GM23248 (cell line): ENCODE data around the gene GALNT2. TPM values are rescaled to one million over a fixed set of nuclear protein-coding genes. Genes with fewer than 3 reads are reported as not detected.

ENCODE experiments used
- DNase-seq: peaks from one replicate; pipeline ENCODE4 v3.0.0-alpha.2; 2015
- H2AFZ ChIP-seq: fragments of 200-600 bp; sonication (generic); 2 replicates; pipeline ENCODE4 v1.6.1; 2016; ENCODE audit warnings: antibody characterized with exemption
- H3F3A ChIP-seq: fragments of 200-600 bp; sonication (generic); 2 replicates; pipeline ENCODE4 v1.6.1; 2016; ENCODE audit warnings: mild to moderate bottlenecking, antibody characterized with exemption, mixed run types; ENCODE audit not compliant: insufficient read depth
- H3K27ac ChIP-seq: fragments of 200-600 bp; sonication (generic); 2 replicates; pipeline ENCODE4 v1.5.1; 2016; ENCODE audit warnings: mild to moderate bottlenecking
- H3K27me3 ChIP-seq: fragments of 200-600 bp; sonication (generic); replicated peaks from 2 replicates; pipeline ENCODE4 v1.6.1; 2016; ENCODE audit warnings: mild to moderate bottlenecking; ENCODE audit not compliant: insufficient read depth
- H3K36me3 ChIP-seq: fragments of 200-600 bp; sonication (generic); 2 replicates; pipeline ENCODE4 v1.6.1; 2016; ENCODE audit warnings: low read depth, mild to moderate bottlenecking
- H3K4me1 ChIP-seq: fragments of 200-600 bp; sonication (generic); 2 replicates; pipeline ENCODE4 v1.6.1; 2016; ENCODE audit warnings: mild to moderate bottlenecking; ENCODE audit not compliant: insufficient read depth
- H3K4me2 ChIP-seq: fragments of 200-600 bp; sonication (generic); one replicate; pipeline ENCODE4 v1.6.1; 2016; ENCODE audit warnings: mild to moderate bottlenecking; ENCODE audit not compliant: unreplicated experiment
- H3K4me3 ChIP-seq: fragments of 200-600 bp; sonication (generic); 2 replicates; pipeline ENCODE4 v1.5.1; 2016; ENCODE audit warnings: mild to moderate bottlenecking
- H3K79me2 ChIP-seq: fragments of 200-600 bp; sonication (generic); 2 replicates; pipeline ENCODE4 v1.6.1; 2016; ENCODE audit warnings: mild to moderate bottlenecking; ENCODE audit not compliant: insufficient read depth
- H3K9ac ChIP-seq: fragments of 200-600 bp; sonication (generic); 2 replicates; pipeline ENCODE4 v1.6.1; 2016; ENCODE audit warnings: mild to moderate bottlenecking
- H3K9me2 ChIP-seq: fragments of 200-600 bp; sonication (generic); 2 replicates; pipeline ENCODE4 v1.6.1; 2016; ENCODE audit warnings: mixed run types, mild to moderate bottlenecking, moderate library complexity; ENCODE audit not compliant: insufficient read depth
- H3K9me3 ChIP-seq: fragments of 200-600 bp; sonication (generic); one replicate; pipeline ENCODE4 v1.6.1; 2017; ENCODE audit warnings: low read depth
- H4K20me1 ChIP-seq: fragments of 200-600 bp; sonication (generic); 2 replicates; pipeline ENCODE4 v1.6.0; 2016; ENCODE audit not compliant: insufficient read depth
- EZH2 ChIP-seq: fragments of 200-600 bp; sonication (generic); IDR thresholded peaks from 2 replicates; pipeline ENCODE4 v1.6.1; 2018; ENCODE audit warnings: antibody characterized with exemption, mild to moderate bottlenecking; ENCODE audit not compliant: insufficient read depth, poor library complexity, severe bottlenecking
- EZH2phosphoT487 ChIP-seq: fragments of 200-600 bp; sonication (generic); IDR thresholded peaks from 2 replicates; pipeline ENCODE4 v1.6.1; 2018; ENCODE audit warnings: antibody characterized with exemption, moderate library complexity, mild to moderate bottlenecking, low read depth; ENCODE audit not compliant: insufficient read depth
- whole genome bisulfite sequencing, 2 experiments: methylation state at CpG; one replicate each; pipeline ENCODE4 v1.1.6; 2015 to 2017; ENCODE audit warnings: low lambda C conversion rate in 2 of 2, low coverage in 1 of 2; ENCODE audit errors: missing lambda C conversion rate in 2 of 2; 5-methylcytosine and 5-hydroxymethylcytosine counted together
- in situ Hi-C: fragments of 300-500 bp; cut with MboI; formaldehyde crosslinking; loops from 2 replicates; pipeline ENCODE4 v1.15.0; 2020
- polyA plus RNA-seq: library from polyadenylated mRNA; unstranded; fragments of >200 nt; fragmentation: Nextera tagmentation; extraction: Ambion mirVana; gene quantifications from 2 replicates; pipeline ENCODE4 v1.2.1, GENCODE V29; 2016
- total RNA-seq: library from RNA; depleted of rRNA; stranded (reverse); fragments of >200 nt; shearing (Covaris generic); gene quantifications from 2 replicates; pipeline ENCODE4 v1.2.3, GENCODE V29; 2014

Gene GALNT2
- total and polyA plus RNA-seq, 2 experiments from 2014 or later = 111 to 124 TPM

DNA sequence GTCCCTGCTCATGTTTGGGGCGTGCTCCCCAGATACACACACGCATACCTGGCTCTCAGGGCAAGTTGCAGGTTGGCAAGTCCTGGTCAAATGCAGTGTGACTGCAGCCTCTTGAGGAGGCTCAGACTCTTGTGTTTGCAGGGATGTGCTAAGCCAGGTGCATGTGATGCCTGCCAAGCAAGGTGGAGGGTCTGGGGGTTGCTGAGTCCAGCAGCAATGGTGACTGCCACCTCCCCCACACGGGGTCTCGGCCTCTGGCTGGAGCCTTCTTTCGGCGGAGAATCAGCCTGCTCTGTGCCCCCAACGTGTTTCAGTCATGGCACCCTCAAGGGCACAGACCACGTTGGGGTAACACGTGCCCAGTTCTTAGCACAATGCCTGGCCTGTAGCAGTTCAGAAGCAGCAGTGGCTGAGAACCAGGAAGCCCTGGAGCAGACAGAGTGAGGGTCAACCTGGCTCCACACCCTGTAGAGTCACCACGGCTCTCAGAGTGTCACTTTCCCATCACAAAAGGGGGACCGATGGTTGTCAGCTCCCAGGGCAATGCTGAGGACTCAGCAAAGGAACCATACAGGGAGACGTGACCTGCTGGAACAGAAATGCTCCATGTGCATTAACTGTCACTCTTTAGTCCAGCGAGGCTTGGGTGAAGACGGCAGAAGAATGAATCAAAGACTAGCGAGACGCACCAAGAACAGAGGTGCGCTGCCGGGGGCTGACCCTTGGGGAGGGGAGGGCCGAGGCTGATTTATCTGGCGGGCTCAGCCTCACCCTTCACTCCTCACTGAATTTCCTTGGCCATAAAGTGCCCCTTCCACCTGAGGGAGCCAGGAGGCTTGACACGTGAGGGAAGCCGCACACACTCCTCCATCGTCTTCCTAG lies 250.1 kb downstream of the GALNT2 start:
- Histone ChIP-seq H3K4me1 (no peaks in the 10 kb centered on the region), H4K20me1 (no peaks in the 10 kb centered on the region), H3K79me2 (no peaks in the 10 kb centered on the region), H3K9me3 (no peaks in the 10 kb centered on the region), H3K27me3 (peaks cover 4% of the 10 kb centered on the region), H3K27ac (no peak overlapping the region), H3K4me2 (no peak overlapping the region), H3K9me2 (no peaks in the 10 kb centered on the region), H3K36me3 (no peaks in the 10 kb centered on the region), H2AFZ (no peak overlapping the region), H3F3A (no peaks in the 10 kb centered on the region), H3K9ac (no peak overlapping the region), H3K4me3 (no peak overlapping the region)
- in situ Hi-C loops = loop anchor here (25.0 kb wide), 1 partner anchor 655 kb away; no protein-coding TSS in a partner anchor
- no peak for DNase-seq
- TF ChIP-seq EZH2 (no peak), EZH2phosphoT487 (no peak)
- WGBS, 2 experiments = 68 to 69% methylated on average over 23 of the region's 23 CpGs

DNA sequence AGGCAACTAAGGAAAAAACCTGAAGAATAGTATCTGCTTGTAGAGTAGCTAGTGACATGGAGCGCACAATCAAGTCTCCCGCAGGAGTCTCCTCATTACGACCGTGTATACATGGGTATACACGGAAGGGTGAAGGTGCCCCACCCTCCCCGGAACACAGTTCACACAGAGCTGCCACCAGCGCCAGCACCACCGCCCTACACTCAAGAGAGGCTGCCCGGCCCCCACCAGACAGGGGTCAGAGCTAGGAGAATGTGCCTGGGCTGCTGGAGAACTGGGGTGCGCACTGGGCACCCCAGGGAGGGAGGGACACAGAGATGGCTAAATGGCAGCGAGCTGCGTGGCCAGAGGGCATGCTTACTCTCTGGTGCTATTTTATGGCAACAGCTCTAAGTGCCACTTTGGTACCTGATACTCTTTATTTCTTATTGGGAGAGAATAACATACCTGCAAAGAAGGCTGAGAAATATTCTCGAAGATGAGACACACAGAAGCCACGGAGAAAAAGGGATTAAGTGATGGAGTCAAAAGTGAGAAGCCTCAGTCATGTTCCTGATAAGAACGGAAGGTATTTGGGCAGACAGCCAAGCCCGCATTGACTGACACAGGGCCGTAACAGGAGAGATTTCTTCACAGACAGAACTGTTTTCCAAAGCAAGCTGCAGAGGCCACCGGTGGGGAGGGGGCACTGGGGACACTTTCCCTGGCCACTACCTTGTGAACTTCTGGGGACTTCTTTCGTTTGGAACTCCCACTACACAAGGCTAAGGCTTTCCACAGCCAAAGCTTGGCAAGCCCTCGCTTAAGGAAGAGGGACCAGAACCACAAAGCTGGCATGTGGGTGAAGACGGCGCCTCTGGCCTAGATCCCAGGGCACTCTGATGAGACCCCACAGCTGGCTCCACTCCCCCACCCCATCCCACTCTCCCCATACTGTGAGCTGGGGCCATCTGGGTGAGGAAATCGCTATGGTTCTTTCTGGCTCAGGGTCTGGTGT lies 251.1 kb downstream of the GALNT2 start:
- Histone ChIP-seq H3K27me3 (peaks cover 4% of the 10 kb centered on the region), H4K20me1 (no peaks in the 10 kb centered on the region), H3K36me3 (no peaks in the 10 kb centered on the region), H3K4me2 (no peak overlapping the region), H3K9ac (no peak overlapping the region), H3K9me3 (no peaks in the 10 kb centered on the region), H3F3A (no peaks in the 10 kb centered on the region), H3K4me3 (no peak overlapping the region), H3K79me2 (no peaks in the 10 kb centered on the region), H3K4me1 (no peaks in the 10 kb centered on the region), H3K27ac (no peak overlapping the region), H2AFZ (no peak overlapping the region), H3K9me2 (no peaks in the 10 kb centered on the region)
- WGBS, 2 experiments = 60 to 65% methylated on average over 23 of the region's 23 CpGs
- TF ChIP-seq EZH2phosphoT487 = no peak
- TF ChIP-seq EZH2 = no peak
- DNase-seq = no peak
- in situ Hi-C loops = loop anchor here (25.0 kb wide), 1 partner anchor 656 kb away; no protein-coding TSS in a partner anchor

GRCh38 chr1:230319014-230319747 lies 252.1 kb downstream of the GALNT2 start:
- Histone ChIP-seq H3K27me3 (peaks cover 4% of the 10 kb centered on the region), H3F3A (no peaks in the 10 kb centered on the region), H3K36me3 (no peaks in the 10 kb centered on the region), H4K20me1 (no peaks in the 10 kb centered on the region), H3K4me2 (no peak overlapping the region), H3K27ac (no peak overlapping the region), H3K9me2 (no peaks in the 10 kb centered on the region), H3K9me3 (no peaks in the 10 kb centered on the region), H3K9ac (no peak overlapping the region), H3K79me2 (no peaks in the 10 kb centered on the region), H2AFZ (no peak overlapping the region), H3K4me1 (no peaks in the 10 kb centered on the region), H3K4me3 (no peak overlapping the region)
- no peak for DNase-seq
- in situ Hi-C loops = loop anchor here (25.0 kb wide), 1 partner anchor 657 kb away; no protein-coding TSS in a partner anchor
- TF ChIP-seq EZH2phosphoT487 (no peak), EZH2 (no peak)
- 76 to 80% methylated on average over 17 of the region's 17 CpGs for WGBS, 2 experiments
